Muscle layer of colon (tissue), 2 donors: ENCODE data around the gene ATXN7.
A peak's percentile ranks its signal among the peaks of the same experiment; 100 is the strongest.

Source experiments
- H3K27ac ChIP-seq: one replicate; pipeline ENCODE4 v1.7.0; 2013; ENCODE audit warnings: low read depth, mild to moderate bottlenecking, low read length, moderate library complexity
- H3K27me3 ChIP-seq, 2 donors: one replicate each; pipeline ENCODE4 v1.7.0; 2013; ENCODE audit warnings: low read length in 2 of 2, mild to moderate bottlenecking in 2 of 2; ENCODE audit not compliant: insufficient read depth in 2 of 2, control insufficient read depth in 1 of 2
- H3K36me3 ChIP-seq: one replicate; pipeline ENCODE4 v1.7.0; 2013; ENCODE audit warnings: mild to moderate bottlenecking, low read length; ENCODE audit not compliant: insufficient read depth
- H3K4me1 ChIP-seq: one replicate; pipeline ENCODE4 v1.7.0; 2013; ENCODE audit warnings: mild to moderate bottlenecking, low read length; ENCODE audit not compliant: insufficient read depth
- H3K4me3 ChIP-seq, 2 donors: one replicate each; pipeline ENCODE4 v1.7.0; 2013; ENCODE audit warnings: low read length in 2 of 2, low read depth in 1 of 2, mild to moderate bottlenecking in 1 of 2, moderate library complexity in 1 of 2
- H3K9ac ChIP-seq: one replicate; pipeline ENCODE4 v1.7.0; 2013; ENCODE audit warnings: low read length
- H3K9me3 ChIP-seq: one replicate; pipeline ENCODE4 v1.7.0; 2013; ENCODE audit warnings: mild to moderate bottlenecking, low read length
- donor health status: abdominal sarcoma.
- donor health status: Adenocarcinoma of cecum.

ATXN7 gene

DNA sequence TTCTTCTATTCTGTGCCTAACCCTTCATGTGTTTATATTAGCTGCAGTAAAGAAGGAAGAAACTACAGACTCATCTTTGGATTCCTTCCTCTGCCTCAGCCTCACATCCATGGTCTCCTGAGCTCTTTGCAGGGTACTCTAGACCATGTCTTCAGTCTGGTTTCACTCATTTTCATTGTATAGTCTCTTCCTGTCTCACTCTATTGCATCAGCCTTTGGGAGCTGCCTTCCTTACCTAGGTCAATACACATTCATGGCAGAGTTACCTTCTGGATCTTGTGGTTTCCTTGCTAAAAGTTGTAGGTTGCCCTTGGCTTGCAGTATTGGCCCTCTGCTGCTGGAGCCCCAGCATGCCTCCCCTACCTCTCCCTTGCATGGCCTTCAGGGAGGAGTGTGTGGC lies 80.0 kb downstream of the ATXN7 start:
- peaks cover 15% of the 10 kb centered on the region for H3K4me1 ChIP-seq
- no peak overlapping the region for H3K27ac ChIP-seq
- H3K9me3 ChIP-seq = no peaks in the 10 kb centered on the region
- H3K27me3 ChIP-seq = no peaks in the 10 kb centered on the region
- H3K9ac ChIP-seq = no peak overlapping the region
- H3K36me3 ChIP-seq = no peaks in the 10 kb centered on the region
- no peak overlapping the region for H3K4me3 ChIP-seq

GRCh38 chr3:63945558-63946096 lies 82.0 kb downstream of the ATXN7 start:
- Histone ChIP-seq H3K36me3 (no peaks in the 10 kb centered on the region), H3K27ac (no peak overlapping the region), H3K9ac (no peak overlapping the region), H3K9me3 (no peaks in the 10 kb centered on the region), H3K4me1 (peaks cover 25% of the 10 kb centered on the region), H3K27me3 (no peaks in the 10 kb centered on the region), H3K4me3 (no peak overlapping the region)

DNA sequence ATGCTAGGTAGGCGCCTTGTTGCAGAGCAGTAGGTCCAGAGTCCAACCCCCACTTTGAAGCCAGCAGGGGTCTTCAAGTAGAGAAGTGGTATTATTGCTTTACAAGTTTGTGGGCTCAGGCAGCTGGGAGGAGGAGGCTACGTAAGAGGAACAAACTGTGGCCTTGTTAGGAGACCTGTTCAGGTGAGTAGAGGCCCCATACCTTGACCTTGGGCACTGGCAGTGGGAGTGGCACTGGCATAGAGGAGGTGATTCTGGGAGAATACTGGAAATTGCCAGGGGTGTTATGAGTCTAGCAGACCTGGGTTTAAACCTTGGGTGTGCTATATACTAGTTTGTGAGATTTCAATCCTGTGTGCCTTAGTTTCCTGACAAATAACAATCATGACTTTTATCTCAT lies 83.1 kb downstream of the ATXN7 start:
- Histone ChIP-seq H3K9me3 (no peaks in the 10 kb centered on the region), H3K4me3 (no peak overlapping the region), H3K36me3 (no peaks in the 10 kb centered on the region), H3K9ac (no peak overlapping the region), H3K27ac (no peak overlapping the region), H3K4me1 (peaks cover 32% of the 10 kb centered on the region), H3K27me3 (no peaks in the 10 kb centered on the region)

- H3K27ac ChIP-seq = no peak overlapping the region
- H3K27me3 ChIP-seq = no peaks in the 10 kb centered on the region
- H3K36me3 ChIP-seq = no peaks in the 10 kb centered on the region
- H3K9ac ChIP-seq = no peak overlapping the region
- peaks cover 32% of the 10 kb centered on the region for H3K4me1 ChIP-seq
- no peak overlapping the region for H3K4me3 ChIP-seq
- no peaks in the 10 kb centered on the region for H3K9me3 ChIP-seq
These were observed 83.9 kb downstream of the ATXN7 start for GRCh38 chr3:63947594-63947993.

DNA sequence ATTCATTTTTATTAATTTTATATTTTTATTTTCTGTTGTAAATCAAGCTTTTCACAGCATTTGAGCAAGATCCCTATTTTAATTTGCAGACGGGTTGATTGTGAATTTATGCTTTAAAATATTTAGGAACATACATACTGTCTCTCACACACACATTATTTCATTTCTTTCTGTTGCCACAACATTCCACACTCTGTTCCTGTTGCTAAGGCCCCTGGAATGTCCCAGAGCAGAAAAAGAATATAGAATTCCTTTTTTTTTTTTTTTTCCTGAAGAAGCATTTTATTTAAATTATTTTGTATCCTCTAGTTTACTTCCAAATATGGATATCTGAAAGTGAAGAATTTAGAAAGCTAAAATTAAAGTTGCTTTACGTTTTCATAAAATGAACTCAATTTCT lies 85.3 kb downstream of the ATXN7 start:
- Histone ChIP-seq H3K4me3 (no peak overlapping the region), H3K4me1 (peaks cover 32% of the 10 kb centered on the region), H3K27ac (no peak overlapping the region), H3K9ac (no peak overlapping the region), H3K27me3 (no peaks in the 10 kb centered on the region), H3K9me3 (no peaks in the 10 kb centered on the region), H3K36me3 (no peaks in the 10 kb centered on the region)

DNA sequence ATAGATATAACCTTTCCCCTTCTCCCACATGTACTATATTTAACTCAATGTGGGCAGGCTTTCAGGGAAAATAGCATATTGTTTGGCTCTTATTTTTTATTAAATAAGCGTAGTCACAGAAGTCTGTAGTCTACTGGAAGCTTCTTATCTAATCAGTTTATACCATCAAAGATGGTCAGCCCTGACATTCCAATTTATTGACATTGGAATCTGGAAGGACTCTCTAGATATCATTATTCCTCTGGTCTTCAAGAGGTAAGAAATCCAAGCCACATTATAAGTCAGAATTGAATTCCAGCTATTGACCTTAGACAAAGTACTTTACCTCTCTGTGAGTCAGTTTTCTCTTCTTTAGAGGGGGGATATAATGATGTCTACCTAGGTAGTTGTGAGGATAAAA lies 87.0 kb downstream of the ATXN7 start:
- H3K4me3 ChIP-seq = no peak overlapping the region
- H3K27ac ChIP-seq = no peak overlapping the region
- no peaks in the 10 kb centered on the region for H3K9me3 ChIP-seq
- H3K4me1 ChIP-seq = peaks cover 24% of the 10 kb centered on the region
- no peaks in the 10 kb centered on the region for H3K36me3 ChIP-seq
- no peaks in the 10 kb centered on the region for H3K27me3 ChIP-seq
- no peak overlapping the region for H3K9ac ChIP-seq

DNA sequence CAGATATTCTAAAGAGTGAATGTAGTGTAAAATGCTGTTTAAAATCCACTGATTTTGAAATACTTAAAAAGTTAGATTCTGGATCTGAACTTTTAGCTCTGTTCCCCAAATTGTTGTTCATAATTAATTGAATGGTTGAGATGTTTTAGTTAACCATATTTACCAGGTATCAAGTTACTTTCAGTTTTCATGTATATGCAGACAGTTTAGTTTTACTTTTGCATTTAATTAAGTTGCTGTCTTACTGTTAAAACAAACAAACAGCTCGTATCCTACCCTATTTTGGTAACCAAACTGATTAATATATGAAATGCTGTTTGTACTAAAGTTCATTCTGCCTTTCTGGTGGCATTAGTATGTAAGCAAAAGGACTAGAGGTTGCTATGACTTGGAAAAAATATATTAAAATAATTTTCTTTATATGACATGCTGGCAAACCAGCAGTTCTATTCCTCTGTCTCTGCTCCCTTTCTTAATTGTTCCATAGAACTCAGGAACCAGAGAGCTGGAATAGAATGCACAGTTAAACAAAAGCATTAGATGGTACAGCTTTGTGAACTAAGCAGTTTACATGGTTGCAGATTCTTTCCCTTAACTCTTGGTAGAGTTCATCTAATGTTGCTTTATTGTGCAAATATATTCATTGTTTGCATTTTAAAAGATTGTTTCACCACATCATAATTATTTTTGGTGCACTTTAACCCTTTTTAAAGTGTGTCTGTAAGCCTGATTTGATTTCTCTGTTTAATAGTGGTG lies 88.0 kb downstream of the ATXN7 start:
- Histone ChIP-seq H3K36me3 (no peaks in the 10 kb centered on the region), H3K27me3 (no peaks in the 10 kb centered on the region), H3K4me1 (peaks cover 24% of the 10 kb centered on the region), H3K9me3 (no peaks in the 10 kb centered on the region), H3K9ac (no peak overlapping the region), H3K27ac (no peak overlapping the region), H3K4me3 (no peak overlapping the region)

DNA sequence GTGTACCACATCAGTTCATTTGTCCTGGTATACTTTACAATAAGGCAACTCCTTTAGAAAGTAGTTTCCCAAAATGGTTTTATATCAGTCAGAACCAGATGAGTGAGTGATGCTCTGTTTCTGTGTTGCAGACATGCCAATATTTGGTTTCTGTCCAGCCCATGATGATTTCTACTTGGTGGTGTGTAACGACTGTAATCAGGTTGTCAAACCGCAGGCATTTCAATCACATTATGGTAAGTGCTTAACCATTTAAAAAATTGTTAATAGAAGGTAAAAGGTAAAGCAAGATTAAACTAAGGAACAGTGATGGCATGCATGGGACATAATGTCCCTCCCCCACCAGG lies 88.6 kb downstream of the ATXN7 start:
- Histone ChIP-seq H3K27ac (no peak overlapping the region), H3K9me3 (no peaks in the 10 kb centered on the region), H3K4me1 (peaks cover 29% of the 10 kb centered on the region)

DNA sequence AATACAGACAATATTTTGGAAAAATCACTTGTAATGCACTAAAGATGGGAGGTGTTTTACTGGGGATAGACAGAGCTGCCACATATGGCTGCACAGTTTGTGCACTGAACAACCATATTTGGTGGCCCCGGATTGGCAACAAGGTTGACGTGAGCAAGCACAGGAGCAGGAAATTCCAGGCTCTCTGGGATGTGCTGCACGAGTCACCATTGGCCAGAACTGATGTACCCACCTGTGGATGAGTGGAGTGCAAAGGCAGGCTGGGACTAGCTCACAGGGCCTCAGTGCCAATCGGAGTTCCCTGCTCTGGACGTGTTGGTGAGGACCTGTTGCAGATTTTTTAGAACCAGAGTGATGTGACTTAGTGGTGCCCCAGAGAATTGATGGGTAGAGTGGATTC lies 90.5 kb downstream of the ATXN7 start:
- no peak overlapping the region for H3K9ac ChIP-seq
- no peak overlapping the region for H3K27ac ChIP-seq
- peaks cover 38% of the 10 kb centered on the region for H3K4me1 ChIP-seq
- H3K36me3 ChIP-seq = no peaks in the 10 kb centered on the region
- H3K9me3 ChIP-seq = no peaks in the 10 kb centered on the region
- no peaks in the 10 kb centered on the region for H3K27me3 ChIP-seq
- H3K4me3 ChIP-seq = no peak overlapping the region

More for the DNA sequence above, 88.6 kb downstream of the ATXN7 start:
- Histone ChIP-seq H3K36me3 (no peaks in the 10 kb centered on the region), H3K27me3 (no peaks in the 10 kb centered on the region), H3K9ac (no peak overlapping the region), H3K4me3 (no peak overlapping the region)

DNA sequence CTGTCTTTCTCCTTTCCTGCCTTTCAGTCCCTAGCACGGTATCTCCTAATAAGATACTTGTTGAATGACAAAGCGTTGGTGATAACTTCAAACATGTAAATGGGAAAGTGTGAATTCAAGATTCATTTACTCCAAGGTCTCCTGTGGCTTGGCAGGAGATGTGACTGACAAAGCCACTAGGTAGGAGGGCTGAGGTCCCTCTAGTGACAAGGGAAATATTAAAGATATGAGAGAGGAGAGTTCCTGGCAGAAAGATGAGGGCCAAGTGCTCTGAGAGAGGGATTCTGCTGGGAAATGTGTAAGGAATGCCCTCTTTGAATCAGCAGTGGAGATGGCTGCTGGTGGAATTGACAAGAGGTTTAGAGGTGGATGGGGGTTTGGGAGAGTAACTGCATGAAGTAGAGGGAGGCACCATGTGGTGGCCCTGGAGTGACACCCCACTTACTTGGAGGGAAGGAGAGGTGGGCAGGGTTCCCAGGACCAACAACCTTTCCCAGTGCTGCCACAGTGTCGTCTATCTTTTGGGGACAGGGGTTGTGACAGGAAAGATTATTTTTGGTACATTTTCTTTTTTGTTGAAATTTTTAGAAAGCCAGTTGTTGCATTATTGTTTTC lies 91.5 kb downstream of the ATXN7 start:
- H3K4me1 ChIP-seq = peaks cover 40% of the 10 kb centered on the region
- no peak overlapping the region for H3K9ac ChIP-seq
- H3K9me3 ChIP-seq = no peaks in the 10 kb centered on the region
- H3K27me3 ChIP-seq = no peaks in the 10 kb centered on the region
- no peaks in the 10 kb centered on the region for H3K36me3 ChIP-seq
- peak overlapping the region; percentile 6 for H3K27ac ChIP-seq
- no peak overlapping the region for H3K4me3 ChIP-seq

- H3K4me1 ChIP-seq = peaks cover 35% of the 10 kb centered on the region
- no peaks in the 10 kb centered on the region for H3K9me3 ChIP-seq
- H3K27me3 ChIP-seq = no peaks in the 10 kb centered on the region
- H3K9ac ChIP-seq = no peak overlapping the region
- H3K36me3 ChIP-seq = no peaks in the 10 kb centered on the region
- H3K4me3 ChIP-seq = no peak overlapping the region
- H3K27ac ChIP-seq = no peak overlapping the region
These were observed 92.3 kb downstream of the ATXN7 start for GRCh38 chr3:63955830-63956545.
